Activated CD8-positive, alpha-beta memory T cell treated with anti-CD3 and anti-CD28 coated beads, Interleukin-2, amount 10 ng/mL, durations not matched to agents 7 days and 5 days (primary cell): ENCODE results near the gene MEF2D. TPM values are rescaled to one million over a fixed set of nuclear protein-coding genes. Genes with fewer than 3 reads are reported as not detected.

Experiments
- ATAC-seq: fragments of 150-1000 bp; cut with Tn5 transposase; one replicate; pipeline ENCODE4 v1.10.0; 2021; ENCODE audit warnings: moderate library complexity
- CTCF ChIA-PET: fragments of 350-600 bp; sonication (Branson Sonifier 250); formaldehyde crosslinking; loops from one replicate; lab custom pipeline; 2021; ENCODE audit warnings: antibody characterized with exemption; lab: Charles Lee
- DNase-seq: peaks from one replicate; pipeline ENCODE4 v3.0.0-alpha.2; 2020
- H3K27ac Mint-ChIP-seq: one replicate; pipeline ENCODE4 v1.8.0; 2021; ENCODE audit warnings: mild to moderate bottlenecking, mixed read lengths
- H3K27me3 Mint-ChIP-seq: one replicate; pipeline ENCODE4 v1.8.0; 2021; ENCODE audit warnings: mixed read lengths
- H3K36me3 Mint-ChIP-seq: one replicate; pipeline ENCODE4 v1.8.0; 2021; ENCODE audit warnings: mild to moderate bottlenecking, mixed read lengths
- H3K4me1 Mint-ChIP-seq: one replicate; pipeline ENCODE4 v1.8.0; 2021; ENCODE audit warnings: mixed read lengths
- H3K4me3 Mint-ChIP-seq: one replicate; pipeline ENCODE4 v1.8.0; 2021; ENCODE audit warnings: mild to moderate bottlenecking, moderate library complexity, mixed read lengths
- H3K9me3 Mint-ChIP-seq: one replicate; pipeline ENCODE4 v1.8.0; 2022; ENCODE audit warnings: low read depth, mixed read lengths
- total RNA-seq, 2 experiments: library from RNA; stranded (reverse); gene quantifications; one replicate each; pipeline ENCODE4 v1.2.3, GENCODE V29; 2021

The MEF2D gene
- total RNA-seq, 2 experiments from 2014 or later: 57.1 to 63.1 TPM

GRCh38 chr1:156517748-156518147 is 17.2 kb upstream of the MEF2D start:
- ATAC-seq (no peak), DNase-seq (no peak)
- no peak overlapping the region for H3K4me3 Mint-ChIP-seq

GRCh38 chr1:156516821-156517220 is 16.2 kb upstream of the MEF2D start:
- DNase-seq (no peak), ATAC-seq (no peak)
- Mint-ChIP-seq H3K4me1 (peaks cover 12% of the 10 kb centered on the region), H3K36me3 (no peaks in the 10 kb centered on the region), H3K27me3 (no peaks in the 10 kb centered on the region), H3K4me3 (no peak overlapping the region), H3K27ac (no peak overlapping the region), H3K9me3 (no peaks in the 10 kb centered on the region)
- CTCF ChIA-PET: interaction anchor here (0.8 to 3.4 kb wide), 4 partner anchors 12 to 131 kb away, joined by 4 to 13 read pairs (median 4); partner anchors contain the start of gene MEF2D

More at GRCh38 chr1:156517748-156518147, 17.2 kb upstream of the MEF2D start:
- Mint-ChIP-seq H3K9me3 (no peaks in the 10 kb centered on the region), H3K27me3 (no peaks in the 10 kb centered on the region), H3K27ac (no peak overlapping the region), H3K36me3 (no peaks in the 10 kb centered on the region), H3K4me1 (peaks cover 4% of the 10 kb centered on the region)
- CTCF ChIA-PET: interaction anchor here (1.4 to 1.5 kb wide), 2 partner anchors 11 to 17 kb away, joined by 4 to 5 read pairs; partner anchors contain the start of gene MEF2D

GRCh38 chr1:156515956-156516355 is 15.4 kb upstream of the MEF2D start:
- no peak overlapping the region for H3K27ac Mint-ChIP-seq
- no peak overlapping the region for H3K4me3 Mint-ChIP-seq
- H3K27me3 Mint-ChIP-seq: no peaks in the 10 kb centered on the region
- H3K36me3 Mint-ChIP-seq: no peaks in the 10 kb centered on the region
- CTCF ChIA-PET: interaction anchor here (0.8 to 3.4 kb wide), 3 partner anchors 8 to 130 kb away, joined by 4 to 13 read pairs (median 4); no protein-coding TSS in a partner anchor
- DNase-seq (no peak), ATAC-seq (no peak)
- H3K4me1 Mint-ChIP-seq: peaks cover 17% of the 10 kb centered on the region
- no peaks in the 10 kb centered on the region for H3K9me3 Mint-ChIP-seq

GRCh38 chr1:156513185-156513584 is 12.6 kb upstream of the MEF2D start:
- CTCF ChIA-PET: interaction anchor here (0.7 kb wide), 1 partner anchor 13 kb away, joined by 3 read pairs; no protein-coding TSS in a partner anchor
- H3K4me3 Mint-ChIP-seq: no peak overlapping the region
- H3K36me3 Mint-ChIP-seq: no peaks in the 10 kb centered on the region
- H3K27me3 Mint-ChIP-seq: no peaks in the 10 kb centered on the region
- H3K27ac Mint-ChIP-seq: no peak overlapping the region
- peaks cover 31% of the 10 kb centered on the region for H3K4me1 Mint-ChIP-seq
- ATAC-seq (no peak), DNase-seq (no peak)
- H3K9me3 Mint-ChIP-seq: no peaks in the 10 kb centered on the region

- Mint-ChIP-seq H3K27ac (no peak overlapping the region), H3K4me3 (no peak overlapping the region), H3K9me3 (no peaks in the 10 kb centered on the region), H3K27me3 (no peaks in the 10 kb centered on the region), H3K4me1 (peaks cover 41% of the 10 kb centered on the region), H3K36me3 (no peaks in the 10 kb centered on the region)
- no peak for DNase-seq
- peak; percentile 38 for ATAC-seq
- CTCF ChIA-PET: interaction anchor here (1.5 to 2.8 kb wide), 2 partner anchors 10 to 31 kb away, joined by 4 to 8 read pairs; no protein-coding TSS in a partner anchor
Observed at GRCh38 chr1:156511644-156512043, 11.1 kb upstream of the MEF2D start.

- Mint-ChIP-seq H3K9me3 (no peaks in the 10 kb centered on the region), H3K27me3 (no peaks in the 10 kb centered on the region), H3K4me3 (no peak overlapping the region), H3K27ac (no peak overlapping the region), H3K4me1 (peaks cover 50% of the 10 kb centered on the region), H3K36me3 (no peaks in the 10 kb centered on the region)
- ATAC-seq: no peak
- CTCF ChIA-PET: interaction anchor here (1.1 to 2.8 kb wide), 3 partner anchors 9 to 30 kb away, joined by 3 to 8 read pairs (median 4); no protein-coding TSS in a partner anchor
- no peak for DNase-seq
Observed at GRCh38 chr1:156510709-156511108, 10.1 kb upstream of the MEF2D start.

- Mint-ChIP-seq H3K27me3 (no peaks in the 10 kb centered on the region), H3K4me1 (peaks cover 55% of the 10 kb centered on the region), H3K9me3 (no peaks in the 10 kb centered on the region), H3K4me3 (no peak overlapping the region), H3K27ac (no peak overlapping the region), H3K36me3 (peaks cover 2% of the 10 kb centered on the region)
- CTCF ChIA-PET: interaction anchor here (1.1 to 3.1 kb wide), 7 partner anchors 11 to 63 kb away, joined by 3 to 30 read pairs (median 8); no protein-coding TSS in a partner anchor
- no peak for DNase-seq
- no peak for ATAC-seq
Observed at GRCh38 chr1:156509424-156510034, 9.0 kb upstream of the MEF2D start.

- no peak for ATAC-seq
- H3K4me1 Mint-ChIP-seq: peaks cover 61% of the 10 kb centered on the region
Observed at GRCh38 chr1:156508955-156509234, 8.3 kb upstream of the MEF2D start.

GRCh38 chr1:156508205-156508954 is 7.8 kb upstream of the MEF2D start:
- Mint-ChIP-seq H3K9me3 (no peaks in the 10 kb centered on the region), H3K4me3 (peak overlapping the region; percentile 77), H3K4me1 (peaks cover 66% of the 10 kb centered on the region), H3K36me3 (peaks cover 3% of the 10 kb centered on the region), H3K27me3 (no peaks in the 10 kb centered on the region), H3K27ac (peak overlapping the region; percentile 85)
- no peak for ATAC-seq
- CTCF ChIA-PET: interaction anchor here (0.9 to 3.1 kb wide), 11 partner anchors 10 to 123 kb away, joined by 3 to 30 read pairs (median 4); no protein-coding TSS in a partner anchor
- no peak for DNase-seq

More at GRCh38 chr1:156508955-156509234, 8.3 kb upstream of the MEF2D start:
- no peak for DNase-seq
- H3K9me3 Mint-ChIP-seq: no peaks in the 10 kb centered on the region
- CTCF ChIA-PET: interaction anchor here (1.3 to 3.1 kb wide), 7 partner anchors 10 to 115 kb away, joined by 3 to 30 read pairs (median 4); no protein-coding TSS in a partner anchor
- H3K36me3 Mint-ChIP-seq: peaks cover 2% of the 10 kb centered on the region
- H3K27ac Mint-ChIP-seq: peak overlapping the region; percentile 29
- H3K4me3 Mint-ChIP-seq: no peak overlapping the region
- no peaks in the 10 kb centered on the region for H3K27me3 Mint-ChIP-seq

- no peak for DNase-seq
- peaks cover 74% of the 10 kb centered on the region for H3K4me1 Mint-ChIP-seq
- no peaks in the 10 kb centered on the region for H3K9me3 Mint-ChIP-seq
- H3K36me3 Mint-ChIP-seq: peaks cover 4% of the 10 kb centered on the region
- peak overlapping the region; percentile 21 for H3K4me3 Mint-ChIP-seq
- H3K27me3 Mint-ChIP-seq: no peaks in the 10 kb centered on the region
- H3K27ac Mint-ChIP-seq: peak overlapping the region; percentile 35
- CTCF ChIA-PET: interaction anchor here (2.0 to 3.0 kb wide), 2 partner anchors 13 to 18 kb away, joined by 9 to 11 read pairs; no protein-coding TSS in a partner anchor
- no peak for ATAC-seq
Observed at GRCh38 chr1:156506450-156506849, 5.9 kb upstream of the MEF2D start.

- CTCF ChIA-PET: interaction anchor here (1.0 to 18.2 kb wide), 2 partner anchors 21 to 220 kb away, joined by 3 to 372 read pairs; no protein-coding TSS in a partner anchor
- Mint-ChIP-seq H3K36me3 (peaks cover 4% of the 10 kb centered on the region), H3K4me3 (peak overlapping the region; percentile 76), H3K27me3 (no peaks in the 10 kb centered on the region), H3K27ac (peak overlapping the region; percentile 97), H3K9me3 (no peaks in the 10 kb centered on the region), H3K4me1 (peaks cover 72% of the 10 kb centered on the region)
- ATAC-seq (no peak), DNase-seq (no peak)
Observed at GRCh38 chr1:156505679-156506298, 5.2 kb upstream of the MEF2D start.

- peaks cover 4% of the 10 kb centered on the region for H3K36me3 Mint-ChIP-seq
- no peaks in the 10 kb centered on the region for H3K9me3 Mint-ChIP-seq
- peak overlapping the region; percentile 76 for H3K4me3 Mint-ChIP-seq
- CTCF ChIA-PET: interaction anchor here (0.8 to 18.2 kb wide), 8 partner anchors 20 to 221 kb away, joined by 3 to 372 read pairs (median 5); partner anchors contain the start of genes IQGAP3 and NAXE
- ATAC-seq (peak; percentile 35), DNase-seq (peak; percentile 99)
- peaks cover 69% of the 10 kb centered on the region for H3K4me1 Mint-ChIP-seq
- peak overlapping the region; percentile 97 for H3K27ac Mint-ChIP-seq
- H3K27me3 Mint-ChIP-seq: no peaks in the 10 kb centered on the region
Observed at GRCh38 chr1:156504821-156505678, 4.5 kb upstream of the MEF2D start.
